Caco-2 (cell line): Measurements from ENCODE around the gene RSF1. TPM values are rescaled to one million over a fixed set of nuclear protein-coding genes. Genes with fewer than 3 reads are reported as not detected.

ENCODE experiments used
- BruUV-seq: library from RNA; stranded (reverse); fragments of 400-500 nt; replicated peaks from 2 replicates; lab custom pipeline; 2021; lab: Mats Ljungman, UMichigan
- CTCF ChIA-PET: fragments of 300-600 bp; sonication (Branson Sonifier 250); formaldehyde crosslinking; loops from one replicate; lab custom pipeline; 2022; ENCODE audit warnings: antibody characterized with exemption; lab: Charles Lee
- POLR2A ChIA-PET: fragments of 300-600 bp; sonication (Branson Sonifier 250); formaldehyde crosslinking; loops from one replicate; lab custom pipeline; 2022; ENCODE audit warnings: antibody characterized with exemption; lab: Charles Lee
- DNase-seq, 2 experiments: peaks; one replicate each; pipeline versions ENCODE4 v3.0.0 to v3.0.0-alpha.2; 2020 to 2022
- H3K27me3 ChIP-seq: replicated peaks from 2 replicates; pipeline ENCODE4 v1.6.0; 2011; ENCODE audit warnings: low read length; ENCODE audit not compliant: control insufficient read depth, insufficient read depth
- H3K36me3 ChIP-seq: 2 replicates; pipeline ENCODE4 v1.5.1; 2011; ENCODE audit warnings: low read length; ENCODE audit not compliant: control insufficient read depth, insufficient read depth
- H3K4me1 ChIP-seq: fragments of 250-450 bp; sonication (Bioruptor Pico); 2 replicates; pipeline ENCODE4 v1.5.1; 2020; ENCODE audit warnings: mild to moderate bottlenecking
- H3K4me3 ChIP-seq: 2 replicates; pipeline ENCODE4 v1.5.1; 2011; ENCODE audit warnings: low read depth, mild to moderate bottlenecking, control low read depth, low read length
- H3K9me3 ChIP-seq: fragments of 250-450 bp; sonication (Bioruptor Pico); 2 replicates; pipeline ENCODE4 v1.5.1; 2020; ENCODE audit warnings: mild to moderate bottlenecking, moderate library complexity
- H3K27ac Mint-ChIP-seq: one replicate; pipeline ENCODE4 v1.8.0; 2022; ENCODE audit warnings: mixed read lengths; ENCODE audit not compliant: unreplicated experiment
- H3K27me3 Mint-ChIP-seq: one replicate; pipeline ENCODE4 v1.8.0; 2022; ENCODE audit warnings: mixed read lengths; ENCODE audit not compliant: insufficient read depth, unreplicated experiment
- H3K36me3 Mint-ChIP-seq: one replicate; pipeline ENCODE4 v1.8.0; 2022; ENCODE audit warnings: mild to moderate bottlenecking, mixed read lengths; ENCODE audit not compliant: insufficient read depth, unreplicated experiment
- H3K4me1 Mint-ChIP-seq: one replicate; pipeline ENCODE4 v1.8.0; 2022; ENCODE audit warnings: low read depth, mixed read lengths; ENCODE audit not compliant: unreplicated experiment
- H3K4me3 Mint-ChIP-seq: one replicate; pipeline ENCODE4 v1.8.0; 2022; ENCODE audit warnings: mild to moderate bottlenecking, moderate library complexity, mixed read lengths; ENCODE audit not compliant: unreplicated experiment
- H3K9me3 Mint-ChIP-seq: one replicate; pipeline ENCODE4 v1.8.0; 2022; ENCODE audit warnings: mixed read lengths; ENCODE audit not compliant: unreplicated experiment
- intact Hi-C: fragments of 100-400 bp; cut with micrococcal nuclease; formaldehyde crosslinking; loops from one replicate; pipeline ENCODE4 v1.10.0; 2022; ENCODE audit not compliant: unreplicated experiment
- total RNA-seq: library from RNA; stranded (reverse); gene quantifications from 2 replicates; pipeline ENCODE4 v1.2.3, GENCODE V29; 2022
- TF ChIP-seq, protein P1 (sequence below), 2 experiments: fragments of 200-600 bp in 1 of 2; IDR thresholded peaks; 1 replicate in 1 of 2; 2 replicates in 1 of 2; pipeline versions ENCODE4 v1.5.1 to v1.8.0; 2011 to 2022; ENCODE audit warnings: antibody characterized with exemption in 1 of 2, control low read depth in 1 of 2, inconsistent platforms in 1 of 2, low read depth in 1 of 2, low read length in 1 of 2, mild to moderate bottlenecking in 1 of 2, moderate library complexity in 1 of 2; ENCODE audit not compliant: insufficient read depth in 1 of 2, severe bottlenecking in 1 of 2, unreplicated experiment in 1 of 2

RSF1 gene
- total RNA-seq, 1 experiment from 2014 or later, result 121 TPM

- Histone ChIP-seq H3K27me3 (no peaks in the 10 kb centered on the region), H3K4me1 (no peaks in the 10 kb centered on the region), H3K36me3 (no peaks in the 10 kb centered on the region), H3K9me3 (no peaks in the 10 kb centered on the region), H3K4me3 (no peak overlapping the region)
- BruUV-seq, result no TSS peak
- Mint-ChIP-seq H3K36me3 (peaks cover 17% of the 10 kb centered on the region), H3K27me3 (no peaks in the 10 kb centered on the region), H3K4me3 (no peak overlapping the region), H3K27ac (no peak overlapping the region), H3K9me3 (no peaks in the 10 kb centered on the region), H3K4me1 (no peaks in the 10 kb centered on the region)
- CTCF ChIA-PET, result interaction anchor here (0.6 kb wide), 1 partner anchor 41 kb away, joined by 6 read pairs; no protein-coding TSS in a partner anchor
- intact Hi-C loops, result no loop called here
- no peak for DNase-seq
- TF ChIP-seq, protein P1, sequence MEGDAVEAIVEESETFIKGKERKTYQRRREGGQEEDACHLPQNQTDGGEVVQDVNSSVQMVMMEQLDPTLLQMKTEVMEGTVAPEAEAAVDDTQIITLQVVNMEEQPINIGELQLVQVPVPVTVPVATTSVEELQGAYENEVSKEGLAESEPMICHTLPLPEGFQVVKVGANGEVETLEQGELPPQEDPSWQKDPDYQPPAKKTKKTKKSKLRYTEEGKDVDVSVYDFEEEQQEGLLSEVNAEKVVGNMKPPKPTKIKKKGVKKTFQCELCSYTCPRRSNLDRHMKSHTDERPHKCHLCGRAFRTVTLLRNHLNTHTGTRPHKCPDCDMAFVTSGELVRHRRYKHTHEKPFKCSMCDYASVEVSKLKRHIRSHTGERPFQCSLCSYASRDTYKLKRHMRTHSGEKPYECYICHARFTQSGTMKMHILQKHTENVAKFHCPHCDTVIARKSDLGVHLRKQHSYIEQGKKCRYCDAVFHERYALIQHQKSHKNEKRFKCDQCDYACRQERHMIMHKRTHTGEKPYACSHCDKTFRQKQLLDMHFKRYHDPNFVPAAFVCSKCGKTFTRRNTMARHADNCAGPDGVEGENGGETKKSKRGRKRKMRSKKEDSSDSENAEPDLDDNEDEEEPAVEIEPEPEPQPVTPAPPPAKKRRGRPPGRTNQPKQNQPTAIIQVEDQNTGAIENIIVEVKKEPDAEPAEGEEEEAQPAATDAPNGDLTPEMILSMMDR (IDR thresholded peaks at IDR 0.05; ENCODE audit: insufficient read depth in 1 of 2, low read depth in 1 of 2, low read length in 1 of 2, severe bottlenecking in 1 of 2, unreplicated experiment in 1 of 2), result no peak
- POLR2A ChIA-PET, result no interaction called here
Measured at GRCh38 chr11:77658213-77659013, 162.1 kb downstream of the RSF1 start.

DNA sequence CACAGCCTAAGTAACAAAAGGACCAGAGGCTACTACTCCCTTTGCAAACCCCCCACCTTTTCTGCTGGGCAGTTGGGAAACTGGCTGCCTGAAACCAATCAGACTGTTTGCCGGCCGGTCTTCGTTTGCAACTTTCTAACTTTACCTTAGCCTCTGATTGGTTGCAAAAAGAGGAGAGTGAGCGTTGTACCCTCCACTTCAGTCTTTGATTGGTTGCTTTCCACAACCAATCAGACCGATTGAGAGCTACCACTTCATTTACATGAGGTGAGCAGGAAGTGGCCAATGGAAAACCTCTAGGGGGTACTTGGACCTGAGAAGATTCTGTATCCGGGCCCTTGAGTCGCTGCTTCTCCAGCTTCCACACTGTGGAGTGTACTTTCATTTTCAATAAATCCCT lies 164.2 kb downstream of the RSF1 start:
- H3K27ac Mint-ChIP-seq, result no peak overlapping the region
- ChIA-PET CTCF (no interaction called here), POLR2A (no interaction called here)
- no TSS peak for BruUV-seq
- TF ChIP-seq, protein P1 (IDR thresholded peaks at IDR 0.05; ENCODE audit: insufficient read depth in 1 of 2, low read depth in 1 of 2, low read length in 1 of 2, severe bottlenecking in 1 of 2, unreplicated experiment in 1 of 2), result no peak
- no peak overlapping the region for H3K4me3 ChIP-seq
- no peak overlapping the region for H3K4me3 Mint-ChIP-seq
- no peak for DNase-seq
- intact Hi-C loops, result no loop called here
- no peaks in the 10 kb centered on the region for H3K9me3 ChIP-seq
- H3K36me3 ChIP-seq, result no peaks in the 10 kb centered on the region
- H3K27me3 Mint-ChIP-seq, result no peaks in the 10 kb centered on the region
- H3K36me3 Mint-ChIP-seq, result peaks cover 9% of the 10 kb centered on the region
- no peaks in the 10 kb centered on the region for H3K4me1 ChIP-seq
- no peaks in the 10 kb centered on the region for H3K9me3 Mint-ChIP-seq
- no peaks in the 10 kb centered on the region for H3K4me1 Mint-ChIP-seq
- H3K27me3 ChIP-seq, result no peaks in the 10 kb centered on the region

GRCh38 chr11:77654770-77655434 lies 165.6 kb downstream of the RSF1 start:
- ChIA-PET POLR2A (no interaction called here), CTCF (interaction anchor here (0.6 kb wide), 1 partner anchor 164 kb away, joined by 4 read pairs; no protein-coding TSS in a partner anchor)
- H3K4me1 ChIP-seq, result 0 out of 2 replicates have a peak, but pooled peaks cover 4% of the 10 kb centered on the region
- TF ChIP-seq, protein P1 (IDR thresholded peaks at IDR 0.05; ENCODE audit: insufficient read depth in 1 of 2, low read depth in 1 of 2, low read length in 1 of 2, severe bottlenecking in 1 of 2, unreplicated experiment in 1 of 2), result no peak
- intact Hi-C loops, result no loop called here
- no peaks in the 10 kb centered on the region for H3K36me3 ChIP-seq
- H3K36me3 Mint-ChIP-seq, result peaks cover 9% of the 10 kb centered on the region
- no peaks in the 10 kb centered on the region for H3K27me3 Mint-ChIP-seq
- no peaks in the 10 kb centered on the region for H3K9me3 ChIP-seq
- H3K4me3 Mint-ChIP-seq, result no peak overlapping the region
- no TSS peak for BruUV-seq
- no peaks in the 10 kb centered on the region for H3K27me3 ChIP-seq
- DNase-seq, result no peak
- no peak overlapping the region for H3K27ac Mint-ChIP-seq
- no peaks in the 10 kb centered on the region for H3K4me1 Mint-ChIP-seq
- no peak overlapping the region for H3K4me3 ChIP-seq
- H3K9me3 Mint-ChIP-seq, result no peaks in the 10 kb centered on the region
